A673 (cell line): ENCODE measurements around the gene NFATC3. TPM values are rescaled to one million over a fixed set of nuclear protein-coding genes. Genes with fewer than 3 reads are reported as not detected.

ENCODE experiments used
- BruUV-seq: library from RNA; stranded (reverse); fragments of 400-500 nt; replicated peaks from 2 replicates; lab custom pipeline; 2021; lab: Mats Ljungman, UMichigan
- CTCF ChIA-PET: fragments of 300-600 bp; sonication (Branson Sonifier 250); formaldehyde crosslinking; loops from one replicate; lab custom pipeline; 2022; ENCODE audit warnings: antibody characterized with exemption; lab: Charles Lee
- POLR2A ChIA-PET: fragments of 300-600 bp; sonication (Branson Sonifier 250); formaldehyde crosslinking; loops from one replicate; lab custom pipeline; 2022; ENCODE audit warnings: antibody characterized with exemption; ENCODE audit not compliant: low non-redundant PET; lab: Charles Lee
- DNase-seq: peaks from one replicate; pipeline ENCODE4 v3.0.0-alpha.2; 2015; ENCODE audit warnings: low spot score
- H3K27ac ChIP-seq: fragments of 200-600 bp; sonication (generic); 2 replicates; pipeline ENCODE4 v1.5.1; 2016; ENCODE audit warnings: mixed run types, low read depth, mild to moderate bottlenecking, mixed read lengths, antibody characterized with exemption, low read length; ENCODE audit not compliant: poor library complexity, severe bottlenecking
- H3K27me3 ChIP-seq: fragments of 200-600 bp; sonication (generic); replicated peaks from 2 replicates; pipeline ENCODE4 v1.6.1; 2017; ENCODE audit warnings: mixed run types, low read depth, mild to moderate bottlenecking, mixed read lengths, antibody characterized with exemption, low read length; ENCODE audit not compliant: insufficient read depth, poor library complexity
- H3K36me3 ChIP-seq: fragments of 200-600 bp; sonication (generic); 2 replicates; pipeline ENCODE4 v1.6.1; 2016; ENCODE audit warnings: mixed run types, mild to moderate bottlenecking, mixed read lengths, antibody characterized with exemption, low read length; ENCODE audit not compliant: insufficient read depth, poor library complexity, severe bottlenecking
- H3K4me1 ChIP-seq: fragments of 200-600 bp; sonication (generic); 2 replicates; pipeline ENCODE4 v1.6.1; 2017; ENCODE audit warnings: mixed run types, mild to moderate bottlenecking, mixed read lengths, antibody characterized with exemption, low read length; ENCODE audit not compliant: insufficient read depth, poor library complexity, severe bottlenecking
- H3K4me3 ChIP-seq: fragments of 200-600 bp; sonication (generic); 2 replicates; pipeline ENCODE4 v1.5.1; 2016; ENCODE audit warnings: low read depth, mixed run types, mild to moderate bottlenecking, mixed read lengths, low read length; ENCODE audit not compliant: poor library complexity, severe bottlenecking
- H3K9me3 ChIP-seq: fragments of 200-600 bp; sonication (generic); 2 replicates; pipeline ENCODE4 v1.6.1; 2016; ENCODE audit warnings: mixed run types, low read depth, mild to moderate bottlenecking, mixed read lengths, antibody characterized with exemption, low read length; ENCODE audit not compliant: poor library complexity, severe bottlenecking
- EZH2 ChIP-seq: fragments of 200-600 bp; sonication (generic); IDR thresholded peaks from 2 replicates; pipeline ENCODE4 v1.6.1; 2017; ENCODE audit warnings: borderline replicate concordance, low read depth, mild to moderate bottlenecking, mixed read lengths, antibody characterized with exemption, low read length; ENCODE audit not compliant: poor library complexity, severe bottlenecking
- intact Hi-C: fragments of 100-400 bp; cut with micrococcal nuclease; formaldehyde crosslinking; loops from one replicate; pipeline ENCODE4 v1.10.0; 2022; ENCODE audit not compliant: unreplicated experiment
- total RNA-seq: library from RNA; stranded (reverse); gene quantifications from 2 replicates; pipeline ENCODE4 v1.2.3, GENCODE V29; 2021
- TF ChIP-seq, protein P1 (sequence below): fragments of 300-800, 200-600 bp; sonication (generic); conservative IDR thresholded peaks from 2 replicates; pipeline ENCODE4 v1.5.1; 2017; ENCODE audit warnings: low read depth, mild to moderate bottlenecking, antibody characterized with exemption, low read length, moderate library complexity, mixed read lengths

The NFATC3 gene
- total RNA-seq, 1 experiment from 2014 or later, result 56.0 TPM

DNA sequence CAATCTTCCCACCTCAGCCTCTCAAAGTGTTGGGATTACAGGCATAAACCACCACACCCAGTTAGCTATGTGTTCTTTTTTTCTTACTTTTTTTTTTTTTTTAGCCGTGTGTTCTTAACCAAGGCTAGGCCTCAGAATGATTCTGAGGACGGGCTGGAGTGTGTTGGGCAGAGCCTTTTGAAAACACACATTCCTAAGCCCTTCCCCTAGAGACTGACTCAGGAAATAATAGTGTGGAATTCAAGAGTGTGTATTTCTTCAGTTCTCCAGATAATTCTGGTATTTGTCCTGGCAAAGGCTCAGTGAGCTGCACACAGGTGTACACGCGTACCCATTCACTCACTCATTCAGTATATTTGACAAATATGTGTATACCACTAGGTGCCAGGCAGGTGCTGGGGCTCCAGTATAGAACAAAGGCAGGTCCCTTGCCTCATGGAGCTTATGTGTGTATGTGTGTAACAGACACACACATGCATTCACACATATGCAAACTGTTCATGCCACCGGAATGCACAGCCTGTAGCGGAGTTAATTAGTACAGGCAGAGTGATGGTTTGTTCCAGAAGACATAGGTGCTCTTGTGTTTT, 19.4 kb upstream of the NFATC3 start:
- POLR2A ChIA-PET, result no interaction called here
- no peak for DNase-seq
- intact Hi-C loops, result no loop called here
- CTCF ChIA-PET, result interaction anchor here (0.6 kb wide), 1 partner anchor 145 kb away, joined by 9 read pairs; no protein-coding TSS in a partner anchor
- H3K9me3 ChIP-seq, result no peaks in the 10 kb centered on the region
- TF ChIP-seq, protein P1, sequence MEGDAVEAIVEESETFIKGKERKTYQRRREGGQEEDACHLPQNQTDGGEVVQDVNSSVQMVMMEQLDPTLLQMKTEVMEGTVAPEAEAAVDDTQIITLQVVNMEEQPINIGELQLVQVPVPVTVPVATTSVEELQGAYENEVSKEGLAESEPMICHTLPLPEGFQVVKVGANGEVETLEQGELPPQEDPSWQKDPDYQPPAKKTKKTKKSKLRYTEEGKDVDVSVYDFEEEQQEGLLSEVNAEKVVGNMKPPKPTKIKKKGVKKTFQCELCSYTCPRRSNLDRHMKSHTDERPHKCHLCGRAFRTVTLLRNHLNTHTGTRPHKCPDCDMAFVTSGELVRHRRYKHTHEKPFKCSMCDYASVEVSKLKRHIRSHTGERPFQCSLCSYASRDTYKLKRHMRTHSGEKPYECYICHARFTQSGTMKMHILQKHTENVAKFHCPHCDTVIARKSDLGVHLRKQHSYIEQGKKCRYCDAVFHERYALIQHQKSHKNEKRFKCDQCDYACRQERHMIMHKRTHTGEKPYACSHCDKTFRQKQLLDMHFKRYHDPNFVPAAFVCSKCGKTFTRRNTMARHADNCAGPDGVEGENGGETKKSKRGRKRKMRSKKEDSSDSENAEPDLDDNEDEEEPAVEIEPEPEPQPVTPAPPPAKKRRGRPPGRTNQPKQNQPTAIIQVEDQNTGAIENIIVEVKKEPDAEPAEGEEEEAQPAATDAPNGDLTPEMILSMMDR, result no peak
- no peak for TF ChIP-seq EZH2
- no TSS peak for BruUV-seq
- no peak overlapping the region for H3K4me3 ChIP-seq
- H3K4me1 ChIP-seq, result peaks cover 5% of the 10 kb centered on the region
- no peak overlapping the region for H3K27ac ChIP-seq
- H3K27me3 ChIP-seq, result no peaks in the 10 kb centered on the region
- no peaks in the 10 kb centered on the region for H3K36me3 ChIP-seq

DNA sequence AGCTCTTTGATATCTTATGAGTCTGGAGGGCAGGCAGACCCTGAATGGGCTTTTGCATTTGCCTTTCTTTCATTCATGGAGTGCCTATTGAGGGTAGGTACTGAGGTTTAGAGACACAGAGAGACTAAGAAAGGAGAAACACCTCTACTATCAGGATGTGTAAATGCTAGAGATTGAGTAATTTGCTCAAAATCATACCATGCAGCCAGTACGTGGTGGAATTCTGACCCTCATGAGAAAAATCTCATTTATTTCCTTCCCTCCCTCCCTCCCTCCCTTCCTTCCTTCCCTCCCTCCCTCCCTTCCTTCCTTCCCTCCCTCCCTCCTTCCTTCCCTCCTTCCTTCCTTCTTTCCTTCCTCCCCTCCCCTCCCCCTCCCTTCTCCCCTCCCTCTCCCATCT, 18.4 kb upstream of the NFATC3 start:
- H3K9me3 ChIP-seq, result no peaks in the 10 kb centered on the region
- ChIA-PET POLR2A (no interaction called here), CTCF (no interaction called here)
- no peak overlapping the region for H3K27ac ChIP-seq
- intact Hi-C loops, result no loop called here
- no peak for DNase-seq
- no peak overlapping the region for H3K4me3 ChIP-seq
- H3K36me3 ChIP-seq, result no peaks in the 10 kb centered on the region
- TF ChIP-seq, protein P1, result no peak
- no peak for TF ChIP-seq EZH2
- H3K4me1 ChIP-seq, result peaks cover 5% of the 10 kb centered on the region
- no TSS peak for BruUV-seq
- no peaks in the 10 kb centered on the region for H3K27me3 ChIP-seq

DNA sequence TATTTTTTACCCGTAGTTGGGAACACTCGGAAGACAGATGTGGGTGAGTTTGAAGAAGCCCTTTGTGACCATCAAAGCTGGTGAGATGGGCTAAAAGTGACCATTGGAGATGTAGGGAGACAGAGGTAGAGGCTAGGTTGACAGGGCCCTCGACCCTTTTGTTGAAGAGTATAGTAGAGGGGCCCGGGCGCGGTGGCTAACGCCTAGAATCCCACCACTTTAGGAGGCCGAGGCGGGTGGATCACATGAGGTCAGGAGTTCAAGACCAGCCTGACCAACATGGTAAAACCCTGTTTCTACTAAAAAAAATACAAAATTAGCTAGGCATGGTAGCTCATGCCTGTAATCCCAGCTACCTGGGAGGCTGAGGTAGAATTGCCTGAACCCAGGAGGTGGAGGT, 16.2 kb upstream of the NFATC3 start:
- Histone ChIP-seq H3K27me3 (no peaks in the 10 kb centered on the region), H3K4me1 (peaks cover 5% of the 10 kb centered on the region), H3K27ac (no peak overlapping the region), H3K4me3 (no peak overlapping the region), H3K36me3 (no peaks in the 10 kb centered on the region), H3K9me3 (no peaks in the 10 kb centered on the region)
- ChIA-PET CTCF (interaction anchor here (0.7 kb wide), 1 partner anchor 127 kb away, joined by 3 read pairs; no protein-coding TSS in a partner anchor), POLR2A (interaction anchor here (0.6 kb wide), 1 partner anchor 23 kb away, joined by 3 read pairs; no protein-coding TSS in a partner anchor)
- TF ChIP-seq, protein P1, result no peak
- no peak for TF ChIP-seq EZH2
- intact Hi-C loops, result no loop called here
- no TSS peak for BruUV-seq
- no peak for DNase-seq
